ENCODE measurements around the gene RXFP4.
A peak's percentile ranks its signal among the peaks of the same experiment; 100 is the strongest.
"Not testable (repeated sequence)": the region's sequence is repeated elsewhere in the genome, so short reads cannot be mapped to it uniquely, and the experiment has no call there.

The RXFP4 gene

GRCh38 chr1:155940993-155941844 is at the start of gene RXFP4:
Gene RXFP4, plus strand, starts transcription at chr1:155941638. Its CDS starts 72 bp downstream, at chr1:155941710.
- no peak for DNase-seq

- peak; percentile 80 for DNase-seq
Observed at GRCh38 chr1:155892796-155893195, 48.6 kb upstream of the RXFP4 start.

GRCh38 chr1:155893389-155894142 is 47.9 kb upstream of the RXFP4 start:
- peak; percentile 92 for DNase-seq

GRCh38 chr1:155895617-155896016 is 45.8 kb upstream of the RXFP4 start:
- not testable (repeated sequence) for DNase-seq

GRCh38 chr1:155896476-155896875 is 45.0 kb upstream of the RXFP4 start:
- not testable (repeated sequence) for DNase-seq

GRCh38 chr1:155897746-155898145 is 43.7 kb upstream of the RXFP4 start:
- DNase-seq = peak; percentile 30

- DNase-seq = no peak
Observed at GRCh38 chr1:155898888-155899287, 42.5 kb upstream of the RXFP4 start.

- no peak for DNase-seq
Observed at GRCh38 chr1:155899683-155900082, 41.8 kb upstream of the RXFP4 start.

GRCh38 chr1:155900161-155900560 is 41.3 kb upstream of the RXFP4 start:
- no peak for DNase-seq

GRCh38 chr1:155904261-155904660 is 37.2 kb upstream of the RXFP4 start:
- DNase-seq = no peak

GRCh38 chr1:155909894-155910293 is 31.5 kb upstream of the RXFP4 start:
- DNase-seq = peak; percentile 27

GRCh38 chr1:155910621-155911121 is 30.8 kb upstream of the RXFP4 start:
- peak; percentile 24 for DNase-seq

- peak; percentile 74 for DNase-seq
Observed at GRCh38 chr1:155911156-155912055, 30.0 kb upstream of the RXFP4 start, which contains the start of gene RIT1. Gene RIT1, minus strand, starts transcription at chr1:155911349. Its CDS starts 588 bp downstream, at chr1:155910761.

- no peak for DNase-seq
Observed at GRCh38 chr1:155912056-155912536, 29.3 kb upstream of the RXFP4 start.

GRCh38 chr1:155913969-155914757 is 27.3 kb upstream of the RXFP4 start:
- peak; percentile 57 for DNase-seq

GRCh38 chr1:155918660-155919059 is 22.8 kb upstream of the RXFP4 start:
- no peak for DNase-seq

GRCh38 chr1:155919801-155920200 is 21.6 kb upstream of the RXFP4 start:
- no peak for DNase-seq

- no peak for DNase-seq
Observed at GRCh38 chr1:155920717-155921116, 20.7 kb upstream of the RXFP4 start.

GRCh38 chr1:155925506-155925905 is 15.9 kb upstream of the RXFP4 start:
- no peak for DNase-seq

GRCh38 chr1:155929057-155929456 is 12.4 kb upstream of the RXFP4 start:
- no peak for DNase-seq

- DNase-seq = not testable (repeated sequence)
Observed at GRCh38 chr1:155930725-155931124, 10.7 kb upstream of the RXFP4 start.

All from fibroblast of skin of right quadriceps (primary cell).